Smooth muscle cell (in vitro differentiated cells): ENCODE measurements around the gene DUSP6. TPM values are rescaled to one million over a fixed set of nuclear protein-coding genes. Genes with fewer than 3 reads are reported as not detected.

Source experiments
- DNase-seq: peaks from one replicate; lab custom pipeline; 2025; ENCODE audit not compliant: unreplicated experiment; lab: John Stamatoyannopoulos, UW
- H2AFZ ChIP-seq: fragments of 200-600 bp; sonication (generic); 2 replicates; pipeline ENCODE4 v1.6.0; 2016; ENCODE audit warnings: antibody characterized with exemption, low read depth, mild to moderate bottlenecking
- H3F3A ChIP-seq: fragments of 200-600 bp; sonication (generic); 2 replicates; pipeline ENCODE4 v1.6.0; 2017; ENCODE audit warnings: antibody characterized with exemption, low read depth
- H3K27ac ChIP-seq: fragments of 200-600 bp; sonication (generic); 2 replicates; pipeline ENCODE4 v1.5.1; 2016; ENCODE audit warnings: low read depth, mild to moderate bottlenecking
- H3K27me3 ChIP-seq: fragments of 200-600 bp; sonication (generic); 2 replicates; pipeline ENCODE4 v1.6.1; 2016; ENCODE audit warnings: low read depth, mild to moderate bottlenecking
- H3K36me3 ChIP-seq: fragments of 200-600 bp; sonication (generic); 2 replicates; pipeline ENCODE4 v1.5.1; 2016; ENCODE audit warnings: low read depth
- H3K4me1 ChIP-seq: fragments of 200-600 bp; sonication (generic); 2 replicates; pipeline ENCODE4 v1.5.1; 2016; ENCODE audit warnings: low read depth
- H3K4me2 ChIP-seq: fragments of 200-600 bp; sonication (generic); 2 replicates; pipeline ENCODE4 v1.6.0; 2016; ENCODE audit warnings: mild to moderate bottlenecking
- H3K4me3 ChIP-seq: fragments of 200-600 bp; sonication (generic); 2 replicates; pipeline ENCODE4 v1.5.1; 2016; ENCODE audit warnings: mild to moderate bottlenecking
- H3K79me2 ChIP-seq: fragments of 200-600 bp; sonication (generic); 2 replicates; pipeline ENCODE4 v1.6.0; 2016; ENCODE audit warnings: low read depth, mild to moderate bottlenecking
- H3K9ac ChIP-seq: fragments of 200-600 bp; sonication (generic); 2 replicates; pipeline ENCODE4 v1.6.0; 2016; ENCODE audit warnings: low read depth
- H3K9me3 ChIP-seq: fragments of 200-600 bp; sonication (generic); replicated peaks from 2 replicates; pipeline ENCODE4 v1.5.1; 2016; ENCODE audit warnings: low read depth
- H4K20me1 ChIP-seq: fragments of 200-600 bp; sonication (generic); 2 replicates; pipeline ENCODE4 v1.6.0; 2016; ENCODE audit warnings: low read depth
- CTCF ChIP-seq: fragments of 200-600 bp; sonication (generic); IDR thresholded peaks from 2 replicates; pipeline ENCODE4 v1.5.1; 2017; ENCODE audit warnings: borderline replicate concordance, mild to moderate bottlenecking, antibody characterized with exemption; ENCODE audit not compliant: insufficient read depth, poor library complexity, severe bottlenecking
- WGBS: methylation state at CpG from one replicate; pipeline ENCODE4 v1.1.7; 2016; ENCODE audit warnings: low lambda C conversion rate; 5-methylcytosine and 5-hydroxymethylcytosine counted together
- polyA plus RNA-seq: library from polyadenylated mRNA; unstranded; fragments of >200 nt; fragmentation: Nextera tagmentation; extraction: Ambion mirVana; gene quantifications from 2 replicates; pipeline ENCODE4 v1.2.1, GENCODE V29; 2016
- total RNA-seq: library from RNA; depleted of rRNA; stranded (reverse); fragments of >200 nt; gene quantifications from 2 replicates; pipeline ENCODE4 v1.2.3, GENCODE V29; 2014

DUSP6 gene
- total and polyA plus RNA-seq, 2 experiments from 2014 or later = 147 to 192 TPM

GRCh38 chr12:89345830-89346740 is 6.2 kb downstream of the DUSP6 start:
- 33% methylated on average over 10 of the region's 10 CpGs for WGBS
- Histone ChIP-seq H3K4me1 (peaks cover 51% of the 10 kb centered on the region), H3K36me3 (no peaks in the 10 kb centered on the region), H3K79me2 (peaks cover 41% of the 10 kb centered on the region), H3K4me2 (peak overlapping the region; percentile 93), H2AFZ (no peak overlapping the region), H3F3A (peaks cover 9% of the 10 kb centered on the region), H3K9me3 (no peaks in the 10 kb centered on the region), H3K9ac (no peak overlapping the region), H3K27ac (peak overlapping the region; percentile 48), H3K4me3 (no peak overlapping the region), H3K27me3 (no peaks in the 10 kb centered on the region), H4K20me1 (peaks cover 43% of the 10 kb centered on the region)
- no peak for TF ChIP-seq CTCF
- DNase-seq = no peak

- WGBS = 65% methylated on average over 3 of the region's 3 CpGs
- Histone ChIP-seq H3K27ac (no peak overlapping the region), H4K20me1 (peaks cover 36% of the 10 kb centered on the region), H3K9me3 (no peaks in the 10 kb centered on the region), H3K36me3 (no peaks in the 10 kb centered on the region), H2AFZ (no peak overlapping the region), H3K4me2 (no peak overlapping the region), H3K4me3 (no peak overlapping the region), H3K27me3 (no peaks in the 10 kb centered on the region), H3K9ac (no peak overlapping the region), H3F3A (peaks cover 9% of the 10 kb centered on the region), H3K4me1 (peaks cover 49% of the 10 kb centered on the region), H3K79me2 (peaks cover 34% of the 10 kb centered on the region)
- TF ChIP-seq CTCF = no peak
- DNase-seq = no peak
Measured at GRCh38 chr12:89345376-89345775, 6.9 kb downstream of the DUSP6 start.

GRCh38 chr12:89344862-89345202 is 7.5 kb downstream of the DUSP6 start:
- Histone ChIP-seq H3K9me3 (no peaks in the 10 kb centered on the region), H3K36me3 (no peaks in the 10 kb centered on the region), H4K20me1 (peaks cover 31% of the 10 kb centered on the region), H3K4me2 (no peak overlapping the region), H2AFZ (no peak overlapping the region), H3K9ac (no peak overlapping the region), H3K4me1 (peaks cover 43% of the 10 kb centered on the region), H3F3A (peaks cover 9% of the 10 kb centered on the region), H3K79me2 (peaks cover 29% of the 10 kb centered on the region), H3K4me3 (no peak overlapping the region), H3K27me3 (no peaks in the 10 kb centered on the region), H3K27ac (no peak overlapping the region)
- TF ChIP-seq CTCF = no peak
- no peak for DNase-seq
- WGBS = 91% methylated on average over 3 of the region's 3 CpGs
